Liver (tissue), 9 donors: ENCODE measurements around the gene DEDD2. TPM values are rescaled to one million over a fixed set of nuclear protein-coding genes. Genes with fewer than 3 reads are reported as not detected.

ENCODE experiments used
- DNase-seq: peaks from one replicate; pipeline ENCODE4 v3.0.0-alpha.2; 2017; ENCODE audit warnings: low spot score
- H3K27ac ChIP-seq, 2 donors: one replicate each; pipeline ENCODE4 v1.7.0; 2013; ENCODE audit warnings: inconsistent platforms in 2 of 2, low read length in 2 of 2, control low read depth in 1 of 2, low read depth in 1 of 2, mild to moderate bottlenecking in 1 of 2
- H3K27me3 ChIP-seq, 4 donors: one replicate each; pipeline versions ENCODE4 v1.6.1 to v1.7.0; 2013; ENCODE audit warnings: low read length in 3 of 4, inconsistent platforms in 1 of 4, mild to moderate bottlenecking in 1 of 4, moderate library complexity in 1 of 4; ENCODE audit not compliant: control insufficient read depth in 4 of 4, insufficient read depth in 4 of 4
- H3K36me3 ChIP-seq, 4 donors: one replicate each; pipeline versions ENCODE4 v1.6.1 to v1.7.0; 2013; ENCODE audit warnings: low read length in 3 of 4, mild to moderate bottlenecking in 3 of 4, low read depth in 1 of 4, moderate library complexity in 1 of 4; ENCODE audit not compliant: control insufficient read depth in 4 of 4, insufficient read depth in 3 of 4
- H3K4me1 ChIP-seq, 4 donors: one replicate each; pipeline versions ENCODE4 v1.6.1 to v1.7.0; 2013; ENCODE audit warnings: low read length in 3 of 4, mild to moderate bottlenecking in 3 of 4, moderate library complexity in 1 of 4; ENCODE audit not compliant: control insufficient read depth in 4 of 4, insufficient read depth in 4 of 4
- H3K4me3 ChIP-seq, 3 donors: one replicate each; pipeline versions ENCODE4 v1.6.1 to v1.7.0; 2013; ENCODE audit warnings: low read length in 3 of 3, control low read depth in 1 of 3, low read depth in 1 of 3, mild to moderate bottlenecking in 1 of 3
- H3K9ac ChIP-seq, 2 donors: one replicate each; pipeline ENCODE4 v1.7.0; 2013; ENCODE audit warnings: low read length in 2 of 2, mild to moderate bottlenecking in 2 of 2, moderate library complexity in 2 of 2, control low read depth in 1 of 2, low read depth in 1 of 2
- H3K9me3 ChIP-seq, 4 donors: one replicate each; pipeline versions ENCODE4 v1.6.1 to v1.7.0; 2013; ENCODE audit warnings: low read length in 3 of 4; ENCODE audit not compliant: control insufficient read depth in 4 of 4
- ATF3 ChIP-seq: IDR thresholded peaks from 2 replicates; pipeline ENCODE4 v1.6.1; 2016; ENCODE audit warnings: antibody characterized with exemption
- CTCF ChIP-seq: fragments of 150-350 bp; IDR thresholded peaks from 2 replicates; pipeline ENCODE4 v1.5.1; 2017; ENCODE audit warnings: improper control_type of control experiment, low read depth, low read length; ENCODE audit not compliant: missing input control
- EGR1 ChIP-seq, 2 donors: IDR thresholded peaks; 2 replicates each; pipeline ENCODE4 v1.6.1; 2016 to 2018; ENCODE audit warnings: antibody characterized with exemption in 2 of 2, low read depth in 2 of 2
- FOXA1 ChIP-seq: IDR thresholded peaks from 2 replicates; pipeline ENCODE4 v1.6.1; 2016; ENCODE audit warnings: antibody characterized with exemption
- FOXA2 ChIP-seq: IDR thresholded peaks from 2 replicates; pipeline ENCODE4 v1.6.1; 2016; ENCODE audit warnings: antibody characterized with exemption
- GABPA ChIP-seq, 2 donors: IDR thresholded peaks in 1 of 2; conservative IDR thresholded peaks in 1 of 2; 2 replicates each; pipeline ENCODE4 v1.6.1; 2016; ENCODE audit warnings: antibody characterized with exemption in 2 of 2, mild to moderate bottlenecking in 1 of 2, moderate library complexity in 1 of 2
- HNF4A ChIP-seq, 2 donors: conservative IDR thresholded peaks; 2 replicates each; pipeline ENCODE4 v1.6.1; 2016; ENCODE audit warnings: antibody characterized with exemption in 2 of 2, mild to moderate bottlenecking in 2 of 2
- HNF4G ChIP-seq: IDR thresholded peaks from 2 replicates; pipeline ENCODE4 v1.6.1; 2016; ENCODE audit warnings: antibody characterized with exemption
- RAD21 ChIP-seq, 2 donors: IDR thresholded peaks; 2 replicates each; pipeline ENCODE4 v1.6.1; 2016; ENCODE audit warnings: antibody characterized with exemption in 2 of 2, mild to moderate bottlenecking in 2 of 2
- REST ChIP-seq: IDR thresholded peaks from 2 replicates; pipeline ENCODE4 v1.6.1; 2016; ENCODE audit warnings: antibody characterized with exemption, mild to moderate bottlenecking
- SP1 ChIP-seq: IDR thresholded peaks from 2 replicates; pipeline ENCODE4 v1.6.1; 2018; ENCODE audit warnings: antibody characterized with exemption, mild to moderate bottlenecking
- TAF1 ChIP-seq: conservative IDR thresholded peaks from 2 replicates; pipeline ENCODE4 v1.6.1; 2016; ENCODE audit warnings: antibody characterized with exemption, mild to moderate bottlenecking
- YY1 ChIP-seq: IDR thresholded peaks from 2 replicates; pipeline ENCODE4 v1.6.1; 2016; ENCODE audit warnings: antibody characterized with exemption, mild to moderate bottlenecking
- WGBS: extraction: QIAGEN DNeasy Blood & Tissue Kit; methylation state at CpG from one replicate; pipeline ENCODE4 v1.1.7; 2013; 5-methylcytosine and 5-hydroxymethylcytosine counted together
- polyA plus RNA-seq, 2 donors: library from polyadenylated mRNA; stranded (reverse) in 1 of 2; unstranded in 1 of 2; fragments of 200-250 nt in 1 of 2; fragments of >200 nt in 1 of 2; fragmentation: Nextera tagmentation in 1 of 2; extraction: Ambion mirVana in 1 of 2; gene quantifications; one replicate each; pipeline versions ENCODE4 v1.2.1 to v1.2.3, GENCODE V29; 2013 to 2015
- total RNA-seq, 2 donors: library from RNA; depleted of rRNA; stranded (reverse); fragments of >200 nt; gene quantifications; one replicate each; pipeline ENCODE4 v1.2.3, GENCODE V29; 2014
- TF ChIP-seq, protein P1 (sequence below): IDR thresholded peaks from 2 replicates; pipeline ENCODE4 v1.6.1; 2016; ENCODE audit warnings: antibody characterized with exemption
- TF ChIP-seq, protein P2 (sequence below): IDR thresholded peaks from 2 replicates; pipeline ENCODE4 v1.6.1; 2016; ENCODE audit warnings: antibody characterized with exemption
- donor health status: healthy.
- donor health status: healthy.
- donor health status: healthy.
- donor health status: healthy.
- donor health status: healthy.

The DEDD2 gene
- total and polyA plus RNA-seq, 4 donors: 9.6 to 47.1 (median 16.4) TPM

DNA sequence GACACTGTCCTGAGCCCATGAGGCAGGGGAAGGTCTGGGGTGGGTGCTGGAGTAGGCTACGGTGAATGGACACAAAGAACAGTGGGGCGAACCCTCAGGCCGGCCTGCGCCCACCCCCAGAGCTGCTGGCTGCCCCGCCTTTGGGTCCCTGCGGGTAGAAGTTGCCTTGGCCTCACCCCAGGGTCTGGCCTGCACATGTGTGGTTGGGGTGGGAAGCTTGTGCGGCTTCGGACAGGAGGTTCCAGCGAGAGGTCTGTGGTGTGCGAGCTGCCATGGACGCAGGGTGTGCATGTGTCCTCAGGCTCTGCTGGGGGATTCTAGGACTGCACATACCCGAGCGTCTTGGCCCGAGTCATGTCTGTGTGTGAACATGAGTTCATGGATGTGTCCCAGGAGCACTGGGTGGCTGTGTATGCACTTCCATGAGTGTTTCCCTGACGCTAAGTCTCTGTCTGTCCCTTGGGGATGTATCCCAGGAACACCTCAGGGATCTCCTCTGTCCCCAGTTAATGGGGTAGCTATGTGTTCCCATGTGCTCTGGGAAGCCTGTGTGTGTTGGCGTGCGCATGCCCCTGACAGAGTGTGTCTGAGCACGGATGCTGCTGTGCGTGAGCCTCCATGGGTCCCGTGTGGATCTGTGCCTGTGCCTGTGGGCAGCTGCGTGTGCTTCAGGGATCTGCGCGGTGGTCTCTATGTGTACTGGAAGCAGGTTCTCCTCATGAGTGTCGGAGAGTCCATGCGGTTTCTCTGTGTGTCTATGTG, 64.4 kb downstream of the DEDD2 start:
- Histone ChIP-seq H3K9ac (no peak overlapping the region), H3K27me3 (no peaks in the 10 kb centered on the region), H3K27ac (no peak overlapping the region), H3K9me3 (no peaks in the 10 kb centered on the region), H3K4me3 (no peak overlapping the region), H3K36me3 (no peaks in the 10 kb centered on the region), H3K4me1 (peaks cover 0 to 22% (median 11%) of the 10 kb centered on the region in 4 donors)
- TF ChIP-seq TAF1 (no peak), GABPA (IDR thresholded peaks at IDR 0.05 in 1 of 2, conservative IDR thresholded peaks at IDR 0.05 in 1 of 2) (no peak), FOXA1 (no peak), REST (no peak), FOXA2 (no peak), CTCF (no peak), HNF4A (conservative IDR thresholded peaks at IDR 0.05) (no peak), RAD21 (IDR thresholded peaks at IDR 0.05) (no peak), YY1 (no peak), EGR1 (IDR thresholded peaks at IDR 0.05; ENCODE audit: low read depth in 2 of 2) (no peak), HNF4G (no peak), ATF3 (no peak), SP1 (no peak)
- TF ChIP-seq, protein P1, sequence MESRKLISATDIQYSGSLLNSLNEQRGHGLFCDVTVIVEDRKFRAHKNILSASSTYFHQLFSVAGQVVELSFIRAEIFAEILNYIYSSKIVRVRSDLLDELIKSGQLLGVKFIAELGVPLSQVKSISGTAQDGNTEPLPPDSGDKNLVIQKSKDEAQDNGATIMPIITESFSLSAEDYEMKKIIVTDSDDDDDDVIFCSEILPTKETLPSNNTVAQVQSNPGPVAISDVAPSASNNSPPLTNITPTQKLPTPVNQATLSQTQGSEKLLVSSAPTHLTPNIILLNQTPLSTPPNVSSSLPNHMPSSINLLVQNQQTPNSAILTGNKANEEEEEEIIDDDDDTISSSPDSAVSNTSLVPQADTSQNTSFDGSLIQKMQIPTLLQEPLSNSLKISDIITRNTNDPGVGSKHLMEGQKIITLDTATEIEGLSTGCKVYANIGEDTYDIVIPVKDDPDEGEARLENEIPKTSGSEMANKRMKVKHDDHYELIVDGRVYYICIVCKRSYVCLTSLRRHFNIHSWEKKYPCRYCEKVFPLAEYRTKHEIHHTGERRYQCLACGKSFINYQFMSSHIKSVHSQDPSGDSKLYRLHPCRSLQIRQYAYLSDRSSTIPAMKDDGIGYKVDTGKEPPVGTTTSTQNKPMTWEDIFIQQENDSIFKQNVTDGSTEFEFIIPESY: no peak
- TF ChIP-seq, protein P2, sequence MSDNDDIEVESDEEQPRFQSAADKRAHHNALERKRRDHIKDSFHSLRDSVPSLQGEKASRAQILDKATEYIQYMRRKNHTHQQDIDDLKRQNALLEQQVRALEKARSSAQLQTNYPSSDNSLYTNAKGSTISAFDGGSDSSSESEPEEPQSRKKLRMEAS: no peak
- DNase-seq: no peak
- 89% methylated on average over 25 of the region's 25 CpGs for WGBS
